Panc1 (cell line): ENCODE results near the gene RUNX3. TPM values are rescaled to one million over a fixed set of nuclear protein-coding genes. Genes with fewer than 3 reads are reported as not detected.

ENCODE experiments used
- ATAC-seq: fragments of 200-7000 bp; cut with Tn5 transposase; 2 replicates; pipeline ENCODE4 v1.9.1; 2020; ENCODE audit warnings: mild to moderate bottlenecking, moderate library complexity
- BruUV-seq: library from RNA; stranded (reverse); fragments of 400-500 nt; replicated peaks from 2 replicates; lab custom pipeline; 2021; lab: Mats Ljungman, UMichigan
- CTCF ChIA-PET: fragments of 300-600 bp; sonication (Branson Sonifier 250); formaldehyde crosslinking; loops from one replicate; lab custom pipeline; 2022; ENCODE audit warnings: antibody characterized with exemption; lab: Charles Lee
- POLR2A ChIA-PET: fragments of 300-600 bp; sonication (Branson Sonifier 250); formaldehyde crosslinking; loops from one replicate; lab custom pipeline; 2022; ENCODE audit warnings: antibody characterized with exemption; lab: Charles Lee
- DNase-seq: peaks from one replicate; pipeline ENCODE4 v3.0.0-alpha.2; 2010; ENCODE audit warnings: low read depth, low spot score
- H3K27ac ChIP-seq: 2 replicates; pipeline ENCODE4 v1.5.1; 2011; ENCODE audit warnings: mild to moderate bottlenecking, low read length, inconsistent platforms
- H3K27me3 ChIP-seq: fragments of 200-500 bp; sonication (Bioruptor generic); 2 replicates; pipeline ENCODE4 v1.6.0; 2014; ENCODE audit warnings: low read length, inconsistent platforms; ENCODE audit not compliant: control insufficient read depth, insufficient read depth
- H3K36me3 ChIP-seq: fragments of 200-500 bp; sonication (Bioruptor generic); 2 replicates; pipeline ENCODE4 v1.5.1; 2014; ENCODE audit warnings: inconsistent platforms, mild to moderate bottlenecking, low read length, moderate library complexity; ENCODE audit not compliant: control insufficient read depth, insufficient read depth
- H3K4me1 ChIP-seq: 2 replicates; pipeline ENCODE4 v1.5.1; 2011; ENCODE audit warnings: inconsistent platforms, mild to moderate bottlenecking, low read length, moderate library complexity; ENCODE audit not compliant: control insufficient read depth, insufficient read depth
- H3K4me3 ChIP-seq, 2 experiments: 2 replicates each; pipeline ENCODE4 v1.5.1; 2011 to 2012; ENCODE audit warnings: low read depth in 2 of 2, low read length in 2 of 2, mild to moderate bottlenecking in 2 of 2, inconsistent platforms in 1 of 2, moderate library complexity in 1 of 2
- H3K9me3 ChIP-seq: fragments of 200-500 bp; sonication (Bioruptor generic); 2 replicates; pipeline ENCODE4 v1.5.1; 2014; ENCODE audit warnings: low read depth, mild to moderate bottlenecking, inconsistent platforms, low read length, moderate library complexity; ENCODE audit not compliant: control insufficient read depth, insufficient read depth
- CTCF ChIP-seq: fragments of 450-650 bp; IDR thresholded peaks from 2 replicates; pipeline ENCODE4 v1.5.1; 2017; ENCODE audit warnings: mild to moderate bottlenecking
- POLR2AphosphoS5 ChIP-seq: IDR thresholded peaks from 2 replicates; pipeline ENCODE4 v1.6.1; 2012; ENCODE audit warnings: mild to moderate bottlenecking, low read depth, low read length, moderate library complexity
- SIN3A ChIP-seq: IDR thresholded peaks from 2 replicates; pipeline ENCODE4 v1.6.1; 2012; ENCODE audit warnings: low read depth, mild to moderate bottlenecking, low read length, moderate library complexity, borderline replicate concordance; ENCODE audit not compliant: insufficient read depth
- TCF7L2 ChIP-seq: IDR thresholded peaks from 2 replicates; pipeline ENCODE4 v1.6.1; 2011; ENCODE audit warnings: mild to moderate bottlenecking, low read depth, low read length, inconsistent platforms
- in situ Hi-C: cut with HindIII; loops from 2 replicates; pipeline ENCODE4 v1.10.0; 2016; ENCODE audit warnings: low sequenced_read_pairs, low pct_unique_long_range_greater_than_20kb
- intact Hi-C: fragments of 100-400 bp; cut with micrococcal nuclease; formaldehyde crosslinking; loops from one replicate; pipeline ENCODE4 v1.10.0; 2022; ENCODE audit not compliant: unreplicated experiment
- total RNA-seq: library from RNA; stranded (reverse); gene quantifications from one replicate; pipeline ENCODE4 v1.2.1, GENCODE V29; 2021; ENCODE audit not compliant: unreplicated experiment
- TF ChIP-seq, protein P1 (sequence below), 2 experiments: IDR thresholded peaks; 2 replicates each; pipeline ENCODE4 v1.6.1; 2011 to 2012; ENCODE audit warnings: low read depth in 2 of 2, control low read depth in 1 of 2, low read length in 1 of 2, mild to moderate bottlenecking in 1 of 2, moderate library complexity in 1 of 2; ENCODE audit not compliant: insufficient read depth in 1 of 2

The RUNX3 gene
- total RNA-seq, 1 experiment from 2014 or later: 0.10 TPM

GRCh38 chr1:24967555-24967954 is 37.5 kb upstream of the RUNX3 start:
- Histone ChIP-seq H3K4me1 (no peaks in the 10 kb centered on the region), H3K36me3 (no peaks in the 10 kb centered on the region), H3K4me3 (no peak overlapping the region), H3K9me3 (no peaks in the 10 kb centered on the region), H3K27ac (no peak overlapping the region), H3K27me3 (no peaks in the 10 kb centered on the region)
- ATAC-seq: no peak
- DNase-seq: no peak
- intact Hi-C loops (no loop called here), in situ Hi-C loops (no loop called here)
- ChIA-PET CTCF (interaction anchor here (0.6 kb wide), 1 partner anchor 19 kb away, joined by 5 read pairs; no protein-coding TSS in a partner anchor), POLR2A (no interaction called here)
- no peak for TF ChIP-seq TCF7L2
- no peak for TF ChIP-seq POLR2AphosphoS5
- no TSS peak for BruUV-seq

DNA sequence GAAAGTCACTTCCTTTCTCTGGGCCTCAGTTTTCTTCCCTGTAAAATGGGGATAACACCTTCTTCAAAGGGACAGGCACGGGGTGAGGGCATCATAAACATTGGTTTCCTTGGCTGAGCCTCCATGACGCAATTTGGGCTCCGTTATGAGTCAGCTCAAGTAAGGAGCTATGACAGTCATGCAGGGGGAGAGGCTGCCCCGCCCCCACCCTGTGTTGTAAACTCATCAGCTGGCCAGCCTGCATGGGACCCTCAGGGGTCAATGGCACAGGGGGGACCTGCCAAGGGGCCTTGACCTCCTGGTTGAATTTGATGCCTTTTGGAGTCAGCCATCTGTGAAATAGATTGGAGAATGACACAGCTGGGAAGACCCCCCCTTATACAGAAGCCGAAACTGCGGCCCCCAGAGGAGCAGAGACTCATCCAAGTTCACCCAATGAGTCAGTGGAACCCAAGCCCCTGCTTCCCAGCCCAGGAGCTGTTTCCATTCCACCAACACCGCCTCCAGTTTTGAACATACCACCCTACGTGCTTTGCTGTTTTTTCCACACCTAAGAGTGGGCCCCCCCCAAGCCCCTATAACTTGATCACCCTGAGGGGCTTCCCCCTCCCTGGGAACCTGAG is 36.8 kb upstream of the RUNX3 start:
- BruUV-seq: no TSS peak
- POLR2A ChIA-PET: no interaction called here
- Histone ChIP-seq H3K9me3 (no peaks in the 10 kb centered on the region), H3K27ac (no peak overlapping the region), H3K4me3 (no peak overlapping the region), H3K27me3 (no peaks in the 10 kb centered on the region), H3K36me3 (no peaks in the 10 kb centered on the region), H3K4me1 (no peaks in the 10 kb centered on the region)
- in situ Hi-C loops: no loop called here
- CTCF ChIA-PET: no interaction called here
- TF ChIP-seq POLR2AphosphoS5 (no peak), CTCF (no peak), SIN3A (no peak), TCF7L2 (no peak)
- TF ChIP-seq, protein P1, sequence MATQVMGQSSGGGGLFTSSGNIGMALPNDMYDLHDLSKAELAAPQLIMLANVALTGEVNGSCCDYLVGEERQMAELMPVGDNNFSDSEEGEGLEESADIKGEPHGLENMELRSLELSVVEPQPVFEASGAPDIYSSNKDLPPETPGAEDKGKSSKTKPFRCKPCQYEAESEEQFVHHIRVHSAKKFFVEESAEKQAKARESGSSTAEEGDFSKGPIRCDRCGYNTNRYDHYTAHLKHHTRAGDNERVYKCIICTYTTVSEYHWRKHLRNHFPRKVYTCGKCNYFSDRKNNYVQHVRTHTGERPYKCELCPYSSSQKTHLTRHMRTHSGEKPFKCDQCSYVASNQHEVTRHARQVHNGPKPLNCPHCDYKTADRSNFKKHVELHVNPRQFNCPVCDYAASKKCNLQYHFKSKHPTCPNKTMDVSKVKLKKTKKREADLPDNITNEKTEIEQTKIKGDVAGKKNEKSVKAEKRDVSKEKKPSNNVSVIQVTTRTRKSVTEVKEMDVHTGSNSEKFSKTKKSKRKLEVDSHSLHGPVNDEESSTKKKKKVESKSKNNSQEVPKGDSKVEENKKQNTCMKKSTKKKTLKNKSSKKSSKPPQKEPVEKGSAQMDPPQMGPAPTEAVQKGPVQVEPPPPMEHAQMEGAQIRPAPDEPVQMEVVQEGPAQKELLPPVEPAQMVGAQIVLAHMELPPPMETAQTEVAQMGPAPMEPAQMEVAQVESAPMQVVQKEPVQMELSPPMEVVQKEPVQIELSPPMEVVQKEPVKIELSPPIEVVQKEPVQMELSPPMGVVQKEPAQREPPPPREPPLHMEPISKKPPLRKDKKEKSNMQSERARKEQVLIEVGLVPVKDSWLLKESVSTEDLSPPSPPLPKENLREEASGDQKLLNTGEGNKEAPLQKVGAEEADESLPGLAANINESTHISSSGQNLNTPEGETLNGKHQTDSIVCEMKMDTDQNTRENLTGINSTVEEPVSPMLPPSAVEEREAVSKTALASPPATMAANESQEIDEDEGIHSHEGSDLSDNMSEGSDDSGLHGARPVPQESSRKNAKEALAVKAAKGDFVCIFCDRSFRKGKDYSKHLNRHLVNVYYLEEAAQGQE (IDR thresholded peaks at IDR 0.05; ENCODE audit: insufficient read depth in 1 of 2, low read depth in 2 of 2, low read length in 1 of 2): no peak
- no peak for DNase-seq
- intact Hi-C loops: no loop called here
- no peak for ATAC-seq

DNA sequence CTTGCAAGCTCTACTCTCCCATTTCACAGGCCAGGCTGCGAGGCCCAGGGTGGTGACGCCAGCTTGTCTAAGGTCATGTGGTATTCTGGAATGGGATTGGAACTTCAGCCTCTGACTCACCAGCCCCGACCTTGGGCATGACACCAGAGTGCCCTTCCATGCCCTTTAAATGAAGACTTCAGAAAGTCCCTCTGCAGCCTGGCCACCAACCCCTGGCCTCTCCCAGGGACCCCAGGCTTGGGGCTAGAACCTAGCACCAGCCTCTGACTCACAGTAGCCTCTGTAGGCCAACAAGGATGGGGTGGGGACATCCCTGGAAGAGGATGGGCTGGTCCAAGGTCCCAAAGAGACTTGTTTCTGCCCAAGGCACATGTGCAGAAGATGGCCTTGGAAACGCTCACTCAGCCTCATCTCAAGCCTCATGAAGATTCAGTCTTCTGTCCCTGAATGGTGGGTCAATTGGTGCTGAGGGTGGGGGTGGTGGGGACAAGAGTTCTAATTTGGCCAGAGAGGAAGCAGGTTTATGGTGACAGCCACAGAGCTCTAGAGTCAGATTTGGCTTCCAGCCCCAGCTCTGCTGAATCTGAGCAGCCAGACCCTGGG is 36.1 kb upstream of the RUNX3 start:
- no peak overlapping the region for H3K4me3 ChIP-seq
- no peaks in the 10 kb centered on the region for H3K9me3 ChIP-seq
- ATAC-seq: no peak
- H3K27me3 ChIP-seq: no peaks in the 10 kb centered on the region
- no peaks in the 10 kb centered on the region for H3K36me3 ChIP-seq
- DNase-seq: no peak
- TF ChIP-seq, protein P1 (IDR thresholded peaks at IDR 0.05; ENCODE audit: insufficient read depth in 1 of 2, low read depth in 2 of 2, low read length in 1 of 2): no peak
- TF ChIP-seq CTCF (no peak), TCF7L2 (no peak), POLR2AphosphoS5 (no peak), SIN3A (no peak)
- no peaks in the 10 kb centered on the region for H3K4me1 ChIP-seq
- no TSS peak for BruUV-seq
- no peak overlapping the region for H3K27ac ChIP-seq
- intact Hi-C loops (no loop called here), in situ Hi-C loops (no loop called here)
- CTCF ChIA-PET: no interaction called here
- POLR2A ChIA-PET: no interaction called here
